ENCODE results near the gene SLAMF8.

The SLAMF8 gene

DNA sequence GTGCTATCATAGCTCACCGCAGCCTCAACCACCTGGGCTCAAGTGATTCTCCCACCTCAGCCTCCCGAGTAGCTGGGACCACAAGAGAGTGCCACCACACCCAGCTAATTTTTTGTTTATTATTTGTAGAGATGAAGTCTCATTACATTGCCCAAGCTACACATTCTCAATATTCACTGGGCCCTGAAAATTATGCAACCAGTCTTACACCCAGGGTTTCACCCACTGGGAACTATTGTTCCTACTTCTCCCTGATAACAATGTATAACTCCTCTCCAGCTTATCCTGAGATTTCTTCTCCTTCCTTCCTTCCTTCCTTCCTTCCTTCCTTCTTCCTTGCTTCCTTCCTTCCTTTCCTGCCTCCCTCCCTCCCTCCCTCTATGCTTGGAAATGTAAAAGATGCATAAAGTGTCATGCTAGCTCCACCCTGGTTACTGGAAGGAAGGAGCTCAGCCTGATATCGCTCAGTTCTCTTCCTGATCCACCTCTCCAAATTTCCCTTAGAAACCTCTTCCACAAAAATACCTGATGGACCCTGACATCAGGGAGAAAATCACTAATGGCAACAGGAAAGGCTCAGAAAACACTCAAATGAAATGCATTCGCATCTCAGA, 47.0 kb downstream of the SLAMF8 start:
- DNase-seq = no peak

DNA sequence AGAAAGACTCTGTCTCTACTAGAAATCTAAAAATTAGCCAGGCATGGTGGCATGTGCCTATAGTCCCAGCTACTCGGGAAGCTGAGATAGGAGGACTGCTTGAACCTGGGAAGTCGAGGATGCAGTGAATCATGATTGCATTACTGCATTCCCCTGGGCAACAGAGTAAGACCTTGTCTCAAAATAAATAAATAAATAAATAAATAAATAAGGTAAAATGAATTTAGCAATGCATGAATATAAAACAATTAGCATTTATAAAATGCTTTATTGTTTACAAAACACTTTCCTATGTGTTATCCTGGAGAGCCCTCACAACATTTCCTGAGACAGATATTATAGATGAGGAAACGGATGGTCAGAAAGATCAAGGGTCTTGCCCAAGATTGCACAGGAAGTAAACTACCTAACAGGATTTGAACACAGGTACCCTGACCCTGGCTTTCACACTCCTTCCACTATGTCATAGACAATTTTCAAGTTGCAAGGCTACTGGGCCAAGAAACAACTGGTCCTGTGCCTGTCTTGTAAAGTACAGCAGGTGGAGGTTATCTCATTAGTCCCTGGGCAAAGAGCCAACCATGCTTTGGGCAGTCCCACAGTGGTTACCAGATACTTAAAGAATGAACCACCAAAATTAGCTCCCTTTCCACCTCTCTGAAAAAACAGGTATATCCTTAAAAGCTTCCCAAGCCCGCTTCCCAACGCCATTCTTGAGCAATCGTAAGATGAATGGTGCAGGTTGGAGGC, 51.2 kb downstream of the SLAMF8 start:
- DNase-seq = no peak

GRCh38 chr1:159879136-159879535, 52.5 kb downstream of the SLAMF8 start:
- no peak for DNase-seq

DNA sequence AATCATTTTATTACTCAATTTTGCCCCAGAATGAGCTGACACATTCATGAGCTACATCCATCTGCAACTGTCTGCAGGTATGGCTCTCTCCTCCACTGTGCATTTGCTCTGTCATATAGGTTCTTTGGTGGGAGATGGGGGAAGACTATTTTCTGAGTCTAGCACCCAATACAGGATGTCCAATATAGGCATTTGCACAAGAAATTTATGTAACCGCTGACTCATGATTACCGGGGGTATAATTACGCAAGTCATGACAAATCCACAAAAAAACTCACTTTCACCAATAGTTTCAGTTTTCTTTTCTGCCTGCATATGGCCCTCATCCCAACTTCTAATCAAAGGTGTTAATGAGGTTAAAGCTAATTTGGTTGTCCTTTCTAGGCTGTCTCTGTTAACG, 53.3 kb downstream of the SLAMF8 start:
- DNase-seq = no peak

DNA sequence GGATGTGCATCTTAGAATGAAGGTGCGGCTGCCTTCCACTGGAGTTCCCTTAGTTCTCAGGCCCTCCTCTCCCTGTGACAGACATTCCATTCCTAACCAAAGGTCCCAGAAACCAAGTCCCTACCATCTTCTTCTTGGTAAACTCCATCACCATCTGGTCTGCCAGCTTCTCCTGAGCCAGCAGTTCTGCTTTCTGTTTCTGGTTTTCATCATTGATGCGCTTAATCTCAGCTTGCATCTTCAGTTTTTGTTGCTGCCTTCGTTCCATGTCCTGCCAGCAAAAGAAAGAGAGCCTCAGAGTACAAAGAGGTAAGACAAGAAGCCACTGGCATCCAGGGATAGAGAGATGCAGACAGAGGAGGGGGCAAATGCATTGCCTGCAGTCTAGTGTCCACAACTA, 53.8 kb downstream of the SLAMF8 start:
- no peak for DNase-seq

- DNase-seq = no peak
These were observed 55.2 kb downstream of the SLAMF8 start for GRCh38 chr1:159881622-159882526.

DNA sequence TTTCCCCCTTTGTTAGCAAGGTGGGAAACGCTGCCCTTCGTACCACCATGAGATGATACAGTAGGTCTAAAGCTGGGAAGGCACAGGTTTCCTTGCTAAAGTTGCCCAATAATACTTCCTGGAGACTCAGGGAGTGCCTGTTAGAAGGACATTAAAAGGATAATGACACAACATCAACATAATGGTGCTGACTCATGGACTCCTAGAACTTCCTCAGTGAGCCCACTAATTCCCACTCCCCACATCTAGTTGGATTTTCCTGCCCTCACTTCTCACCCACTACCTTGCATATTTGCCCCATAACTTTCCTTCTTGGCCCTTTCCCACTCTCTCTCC, 55.8 kb downstream of the SLAMF8 start:
- DNase-seq = no peak

GRCh38 chr1:159883134-159883533, 56.5 kb downstream of the SLAMF8 start:
- no peak for DNase-seq

DNA sequence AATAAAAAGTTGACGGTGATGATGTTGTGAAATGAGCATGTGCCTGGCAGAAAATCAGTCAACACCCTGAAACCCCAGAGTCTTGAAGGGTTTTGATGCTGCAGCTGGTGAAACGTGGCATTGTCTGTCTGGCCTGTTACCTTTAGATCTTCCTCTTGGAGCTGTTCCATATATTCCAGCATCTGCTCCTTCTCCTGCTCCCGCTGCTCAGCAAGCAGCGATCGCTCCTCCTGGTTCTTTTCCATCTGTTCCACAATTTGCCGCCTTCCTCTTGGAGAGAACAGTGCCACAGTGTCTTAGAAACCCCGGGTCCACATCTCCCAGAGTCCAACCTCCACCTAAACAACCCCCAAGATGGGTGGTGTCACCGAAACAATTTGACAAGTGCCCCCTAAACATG, 57.6 kb downstream of the SLAMF8 start:
- no peak for DNase-seq

All from cortex of kidney (tissue), 1 donor.